GM12878 (cell line): ENCODE results near the gene CCDC102B. TPM values are rescaled to one million over a fixed set of nuclear protein-coding genes. Genes with fewer than 3 reads are reported as not detected.

Source experiments
- ATAC-seq: fragments of 200-7000 bp; cut with Tn5 transposase; 3 replicates; pipeline ENCODE4 v1.9.1; 2020; ENCODE audit warnings: mild to moderate bottlenecking, moderate library complexity
- BruUV-seq: library from RNA; stranded (reverse); fragments of 400-500 nt; replicated peaks from 2 replicates; lab custom pipeline; 2021; lab: Mats Ljungman, UMichigan
- CTCF ChIA-PET: fragments of 300-600 bp; sonication (Branson Sonifier 250); formaldehyde crosslinking; extraction: SDS; loops from one replicate; lab custom pipeline; 2021; ENCODE audit warnings: inconsistent platforms; lab: Yijun Ruan, JAX
- POLR2A ChIA-PET: fragments of 350-600 bp; formaldehyde crosslinking; extraction: SDS; loops from one replicate; lab custom pipeline; 2021; ENCODE audit warnings: inconsistent platforms; lab: Charles Lee
- RAD21 ChIA-PET: fragments of 300-600 bp; sonication (Branson Sonifier 250); formaldehyde crosslinking; loops from one replicate; lab custom pipeline; 2023; ENCODE audit warnings: antibody characterized with exemption; ENCODE audit not compliant: unreplicated experiment; lab: Charles Lee
- SMC1A ChIA-PET: fragments of 300-600 bp; sonication (Branson Sonifier 250); formaldehyde crosslinking; loops from one replicate; lab custom pipeline; 2023; ENCODE audit not compliant: unreplicated experiment, uncharacterized antibody; lab: Charles Lee
- DNase-seq: peaks from one replicate; pipeline ENCODE4 v3.0.0-alpha.2; 2011; ENCODE audit warnings: low read depth, low spot score
- FAIRE-seq: peaks from 3 replicates; lab custom pipeline; 2011; peaks lifted over from hg19 to GRCh38; lab: Jason Lieb, UNC
- H2AFZ ChIP-seq: 2 replicates; pipeline ENCODE4 v1.6.0; 2011; ENCODE audit warnings: low read depth, low read length, control low read depth; ENCODE audit not compliant: control insufficient read depth
- H3K27ac ChIP-seq: 2 replicates; pipeline ENCODE4 v1.5.1; 2011; ENCODE audit warnings: control low read depth; ENCODE audit not compliant: control insufficient read depth, insufficient read depth
- H3K27me3 ChIP-seq, 2 experiments: replicated peaks in 1 of 2; 2 replicates each; pipeline versions ENCODE4 v1.6.0 to v1.6.1; 2011; ENCODE audit warnings: low read length in 1 of 2; ENCODE audit not compliant: control insufficient read depth in 2 of 2, insufficient read depth in 2 of 2
- H3K36me3 ChIP-seq, 2 experiments: 2 replicates each; pipeline ENCODE4 v1.5.1; 2011; ENCODE audit warnings: low read length in 1 of 2; ENCODE audit not compliant: control insufficient read depth in 2 of 2, insufficient read depth in 2 of 2
- H3K4me1 ChIP-seq: 2 replicates; pipeline ENCODE4 v1.6.1; 2011; ENCODE audit warnings: mild to moderate bottlenecking, low read length, moderate library complexity, mixed read lengths; ENCODE audit not compliant: control insufficient read depth, insufficient read depth
- H3K4me2 ChIP-seq: 2 replicates; pipeline ENCODE4 v1.6.0; 2011; ENCODE audit warnings: control low read depth; ENCODE audit not compliant: control insufficient read depth, insufficient read depth
- H3K4me3 ChIP-seq: fragments of 200-600 bp; sonication (generic); 2 replicates; pipeline ENCODE4 v1.5.1; 2016
- H3K79me2 ChIP-seq: 2 replicates; pipeline ENCODE4 v1.6.0; 2011; ENCODE audit warnings: low read length; ENCODE audit not compliant: control insufficient read depth, insufficient read depth
- H3K9ac ChIP-seq: 2 replicates; pipeline ENCODE4 v1.8.0; 2011; ENCODE audit warnings: low read length, control low read depth, mixed read lengths; ENCODE audit not compliant: control insufficient read depth, insufficient read depth
- H3K9me3 ChIP-seq: replicated peaks from 3 replicates; pipeline ENCODE4 v1.5.1; 2011; ENCODE audit warnings: mild to moderate bottlenecking, low read length; ENCODE audit not compliant: control insufficient read depth, insufficient read depth
- H4K20me1 ChIP-seq: 2 replicates; pipeline ENCODE4 v1.6.0; 2011; ENCODE audit not compliant: control insufficient read depth, insufficient read depth
- ZNF384 ChIP-seq: IDR thresholded peaks from 2 replicates; pipeline ENCODE4 v1.6.1; 2012; ENCODE audit warnings: low read depth, mild to moderate bottlenecking, low read length, improper control_type of control experiment, borderline replicate concordance
- WGBS: methylation state at CpG from one replicate; pipeline ENCODE4 v1.1.6; 2016; ENCODE audit warnings: low lambda C conversion rate; ENCODE audit not compliant: insufficient replicate concordance, insufficient coverage; ENCODE audit errors: missing lambda C conversion rate; 5-methylcytosine and 5-hydroxymethylcytosine counted together
- in situ Hi-C: fragments of 300-500 bp; cut with MboI; formaldehyde crosslinking; loops from 9 replicates; pipeline ENCODE4 v1.14.3; 2018; ENCODE audit warnings: mixed read lengths
- intact Hi-C: fragments of 100-400 bp; cut with micrococcal nuclease; formaldehyde crosslinking; loops from one replicate; pipeline ENCODE4 v1.14.2; 2022; ENCODE audit not compliant: unreplicated experiment
- polyA plus RNA-seq, 11 experiments: library from polyadenylated mRNA; depleted of rRNA in 4 of 11; unstranded in 6 of 11; stranded (reverse) in 5 of 11; fragments of >200 nt; fragmentation: Nextera tagmentation in 4 of 11; fragmentation: Illumina TruSeq in 1 of 11; extraction: Ambion mirVana in 4 of 11; extraction: Trizol in 1 of 11; gene quantifications; 1 replicate in 1 of 11; 2 replicates in 10 of 11; pipeline versions ENCODE4 v1.2.1 to v1.2.3, GENCODE V29; 2011 to 2016; ENCODE audit warnings: inconsistent platforms in 2 of 11, missing spikeins in 2 of 11, low read depth in 1 of 11
- total RNA-seq, 4 experiments: library from RNA; depleted of rRNA in 3 of 4; stranded (reverse); fragments of >200 nt in 3 of 4; fragmentation: Illumina TruSeq in 1 of 4; extraction: Trizol in 1 of 4; gene quantifications; 2 replicates each; pipeline versions ENCODE4 v1.2.1 to v1.2.3, GENCODE V29; 2013 to 2021
- TF ChIP-seq, protein P1 (sequence below): fragments of 450-650 bp; IDR thresholded peaks from 2 replicates; pipeline ENCODE4 v1.6.1; 2017; ENCODE audit warnings: mild to moderate bottlenecking, moderate library complexity
- TF ChIP-seq, protein P2 (sequence below): fragments of 450-650 bp; IDR thresholded peaks from 2 replicates; pipeline ENCODE4 v1.6.1; 2016; ENCODE audit warnings: mild to moderate bottlenecking

CCDC102B gene
- total and polyA plus RNA-seq, 10 of the 15 experiments (the other 5 are each of a cell fraction or from before 2014, with no cell fraction given): 2.7 to 4.7 (median 3.3) TPM

DNA sequence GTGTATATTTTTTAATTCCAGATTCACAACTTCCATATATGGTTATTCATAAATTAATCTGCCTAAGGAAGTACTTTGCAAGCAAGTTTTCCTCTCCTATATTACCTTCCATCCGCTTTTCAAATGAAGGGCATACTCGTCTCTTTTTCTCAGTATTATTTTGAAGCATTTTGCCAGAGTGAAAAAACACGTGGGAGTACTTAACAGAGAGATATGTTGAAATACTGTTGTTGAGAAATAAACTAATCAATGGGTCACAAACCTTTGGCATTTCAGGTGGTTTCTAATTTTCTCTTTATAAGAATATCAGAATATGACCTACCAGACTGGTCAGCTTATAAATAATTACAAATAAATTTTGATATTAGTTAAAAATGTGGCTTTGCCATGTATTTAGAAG lies 67.6 kb downstream of the CCDC102B start (continued):
- no peak for TF ChIP-seq ZNF384
- TF ChIP-seq, protein P1, sequence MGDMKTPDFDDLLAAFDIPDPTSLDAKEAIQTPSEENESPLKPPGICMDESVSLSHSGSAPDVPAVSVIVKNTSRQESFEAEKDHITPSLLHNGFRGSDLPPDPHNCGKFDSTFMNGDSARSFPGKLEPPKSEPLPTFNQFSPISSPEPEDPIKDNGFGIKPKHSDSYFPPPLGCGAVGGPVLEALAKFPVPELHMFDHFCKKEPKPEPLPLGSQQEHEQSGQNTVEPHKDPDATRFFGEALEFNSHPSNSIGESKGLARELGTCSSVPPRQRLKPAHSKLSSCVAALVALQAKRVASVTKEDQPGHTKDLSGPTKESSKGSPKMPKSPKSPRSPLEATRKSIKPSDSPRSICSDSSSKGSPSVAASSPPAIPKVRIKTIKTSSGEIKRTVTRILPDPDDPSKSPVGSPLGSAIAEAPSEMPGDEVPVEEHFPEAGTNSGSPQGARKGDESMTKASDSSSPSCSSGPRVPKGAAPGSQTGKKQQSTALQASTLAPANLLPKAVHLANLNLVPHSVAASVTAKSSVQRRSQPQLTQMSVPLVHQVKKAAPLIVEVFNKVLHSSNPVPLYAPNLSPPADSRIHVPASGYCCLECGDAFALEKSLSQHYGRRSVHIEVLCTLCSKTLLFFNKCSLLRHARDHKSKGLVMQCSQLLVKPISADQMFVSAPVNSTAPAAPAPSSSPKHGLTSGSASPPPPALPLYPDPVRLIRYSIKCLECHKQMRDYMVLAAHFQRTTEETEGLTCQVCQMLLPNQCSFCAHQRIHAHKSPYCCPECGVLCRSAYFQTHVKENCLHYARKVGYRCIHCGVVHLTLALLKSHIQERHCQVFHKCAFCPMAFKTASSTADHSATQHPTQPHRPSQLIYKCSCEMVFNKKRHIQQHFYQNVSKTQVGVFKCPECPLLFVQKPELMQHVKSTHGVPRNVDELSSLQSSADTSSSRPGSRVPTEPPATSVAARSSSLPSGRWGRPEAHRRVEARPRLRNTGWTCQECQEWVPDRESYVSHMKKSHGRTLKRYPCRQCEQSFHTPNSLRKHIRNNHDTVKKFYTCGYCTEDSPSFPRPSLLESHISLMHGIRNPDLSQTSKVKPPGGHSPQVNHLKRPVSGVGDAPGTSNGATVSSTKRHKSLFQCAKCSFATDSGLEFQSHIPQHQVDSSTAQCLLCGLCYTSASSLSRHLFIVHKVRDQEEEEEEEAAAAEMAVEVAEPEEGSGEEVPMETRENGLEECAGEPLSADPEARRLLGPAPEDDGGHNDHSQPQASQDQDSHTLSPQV: no peak

DNA sequence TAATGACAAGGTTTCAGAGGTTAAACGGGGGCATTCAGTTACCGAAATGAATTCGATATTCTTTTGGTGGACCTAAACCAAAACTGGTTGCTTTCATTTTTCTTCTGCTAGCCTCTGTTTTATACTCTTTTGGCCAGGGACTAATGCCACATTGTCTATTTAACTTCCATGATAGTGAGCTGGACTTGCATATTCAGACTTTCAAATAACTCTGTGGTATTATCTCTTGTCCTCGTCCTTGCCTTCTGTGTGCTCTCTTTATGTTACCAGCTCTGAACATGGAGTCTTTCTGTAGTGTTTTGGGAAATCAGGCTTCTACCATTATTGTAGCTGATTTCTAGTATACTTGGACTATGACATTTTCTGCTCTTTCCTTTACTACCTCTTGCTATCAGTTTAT lies 75.1 kb downstream of the CCDC102B start:
- no peaks in the 10 kb centered on the region for H3K79me2 ChIP-seq
- WGBS: 17% methylated on average over 4 of the region's 4 CpGs
- H3K27ac ChIP-seq: no peak overlapping the region
- no peak overlapping the region for H3K4me2 ChIP-seq
- FAIRE-seq (no peak), ATAC-seq (no peak), DNase-seq (no peak)
- H3K9ac ChIP-seq: no peak overlapping the region
- no peaks in the 10 kb centered on the region for H3K27me3 ChIP-seq
- POLR2A ChIA-PET: no interaction called here
- no peaks in the 10 kb centered on the region for H3K9me3 ChIP-seq
- BruUV-seq: no TSS peak
- no peaks in the 10 kb centered on the region for H4K20me1 ChIP-seq
- H3K4me3 ChIP-seq: no peak overlapping the region
- intact Hi-C loops: no loop called here
- H3K4me1 ChIP-seq: no peaks in the 10 kb centered on the region
- H2AFZ ChIP-seq: no peak overlapping the region
- TF ChIP-seq, protein P2, sequence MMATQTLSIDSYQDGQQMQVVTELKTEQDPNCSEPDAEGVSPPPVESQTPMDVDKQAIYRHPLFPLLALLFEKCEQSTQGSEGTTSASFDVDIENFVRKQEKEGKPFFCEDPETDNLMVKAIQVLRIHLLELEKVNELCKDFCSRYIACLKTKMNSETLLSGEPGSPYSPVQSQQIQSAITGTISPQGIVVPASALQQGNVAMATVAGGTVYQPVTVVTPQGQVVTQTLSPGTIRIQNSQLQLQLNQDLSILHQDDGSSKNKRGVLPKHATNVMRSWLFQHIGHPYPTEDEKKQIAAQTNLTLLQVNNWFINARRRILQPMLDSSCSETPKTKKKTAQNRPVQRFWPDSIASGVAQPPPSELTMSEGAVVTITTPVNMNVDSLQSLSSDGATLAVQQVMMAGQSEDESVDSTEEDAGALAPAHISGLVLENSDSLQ: no peak
- SMC1A ChIA-PET: no interaction called here
- CTCF ChIA-PET: no interaction called here
- H3K36me3 ChIP-seq: no peaks in the 10 kb centered on the region
- in situ Hi-C loops: no loop called here
- RAD21 ChIA-PET: no interaction called here
